H1 (cell line): Measurements from ENCODE around the gene FARS2. TPM values are rescaled to one million over a fixed set of nuclear protein-coding genes. Genes with fewer than 3 reads are reported as not detected.

Source experiments
- CTCF ChIA-PET: fragments of 300-600 bp; sonication (Branson Sonifier 250); formaldehyde crosslinking; loops from one replicate; lab custom pipeline; 2021; ENCODE audit not compliant: partially characterized antibody; lab: Charles Lee
- POLR2A ChIA-PET: fragments of 300-600 bp; sonication (Branson Sonifier 250); formaldehyde crosslinking; loops from one replicate; lab custom pipeline; 2021; ENCODE audit warnings: inconsistent platforms; ENCODE audit not compliant: partially characterized antibody; lab: Charles Lee
- DNase-seq, 2 experiments: peaks; one replicate each; pipeline versions ENCODE4 v3.0.0 to v3.0.0-alpha.2; 2010 to 2022; ENCODE audit warnings: low spot score in 2 of 2, low read depth in 1 of 2, mixed read lengths in 1 of 2
- FAIRE-seq: peaks from 2 replicates; lab custom pipeline; 2011; peaks lifted over from hg19 to GRCh38; lab: Jason Lieb, UNC
- H2AFZ ChIP-seq: 2 replicates; pipeline ENCODE4 v1.8.1; 2012; ENCODE audit warnings: low read length, inconsistent platforms
- H2AK5ac ChIP-seq: 2 replicates; pipeline ENCODE4 v1.6.1; 2013; ENCODE audit warnings: low read depth, low read length
- H2BK120ac ChIP-seq: replicated peaks from 2 replicates; pipeline ENCODE3; 2013; ENCODE audit warnings: low read depth, low read length, inconsistent platforms
- H2BK12ac ChIP-seq: 2 replicates; pipeline ENCODE4 v1.6.1; 2013; ENCODE audit warnings: low read depth, low read length
- H2BK15ac ChIP-seq: 2 replicates; pipeline ENCODE4 v1.6.1; 2013; ENCODE audit warnings: low read length
- H2BK20ac ChIP-seq: 2 replicates; pipeline ENCODE4 v1.6.1; 2013; ENCODE audit warnings: low read length
- H2BK5ac ChIP-seq: 2 replicates; pipeline ENCODE4 v1.6.1; 2013; ENCODE audit warnings: low read depth, low read length
- H3K14ac ChIP-seq: 2 replicates; pipeline ENCODE4 v1.6.1; 2013; ENCODE audit warnings: inconsistent platforms; ENCODE audit not compliant: insufficient read length
- H3K18ac ChIP-seq: 2 replicates; pipeline ENCODE4 v1.6.1; 2013; ENCODE audit warnings: low read length; ENCODE audit errors: extremely low read depth
- H3K23ac ChIP-seq: 2 replicates; pipeline ENCODE4 v1.6.1; 2013; ENCODE audit warnings: inconsistent platforms; ENCODE audit not compliant: insufficient read length
- H3K23me2 ChIP-seq: 2 replicates; pipeline ENCODE4 v1.6.1; 2013; ENCODE audit warnings: low read depth, low read length
- H3K27ac ChIP-seq: 2 replicates; pipeline ENCODE4 v1.6.1; 2011; ENCODE audit warnings: low read depth, low read length, inconsistent platforms
- H3K27me3 ChIP-seq, 4 experiments: replicated peaks in 1 of 4; 1 replicate in 1 of 4; 2 replicates in 3 of 4; pipeline versions ENCODE4 v1.6.1 to v1.8.1; 2011 to 2013; ENCODE audit warnings: low read length in 3 of 4, mild to moderate bottlenecking in 3 of 4, inconsistent platforms in 2 of 4, mixed read lengths in 2 of 4, moderate library complexity in 1 of 4; ENCODE audit not compliant: control insufficient read depth in 3 of 4, insufficient read depth in 3 of 4; ENCODE audit errors: extremely low read depth in 1 of 4
- H3K36me3 ChIP-seq, 4 experiments: 2 replicates each; pipeline versions ENCODE4 v1.6.1 to v1.8.1; 2011 to 2013; ENCODE audit warnings: mild to moderate bottlenecking in 4 of 4, low read length in 3 of 4, moderate library complexity in 2 of 4, control low read depth in 1 of 4, inconsistent platforms in 1 of 4; ENCODE audit not compliant: insufficient read depth in 4 of 4, control insufficient read depth in 2 of 4
- H3K4ac ChIP-seq: replicated peaks from 2 replicates; pipeline ENCODE3; 2013; ENCODE audit warnings: low read length, low read depth, mixed read lengths, inconsistent platforms; ENCODE audit not compliant: insufficient read length
- H3K4me1 ChIP-seq, 4 experiments: replicated peaks in 1 of 4; 1 replicate in 1 of 4; 2 replicates in 3 of 4; pipeline versions ENCODE4 v1.6.1 to v1.8.1; 2011 to 2013; ENCODE audit warnings: low read length in 3 of 4, inconsistent platforms in 2 of 4, mixed read lengths in 1 of 4; ENCODE audit not compliant: insufficient read depth in 4 of 4, control insufficient read depth in 3 of 4
- H3K4me2 ChIP-seq, 2 experiments: 2 replicates each; pipeline versions ENCODE4 v1.6.1 to v1.8.1; 2011 to 2013; ENCODE audit warnings: low read depth in 2 of 2, low read length in 2 of 2, control low read depth in 1 of 2, inconsistent platforms in 1 of 2, mild to moderate bottlenecking in 1 of 2; ENCODE audit not compliant: insufficient read depth in 1 of 2
- H3K4me3 ChIP-seq, 4 experiments: fragments of 200-600, 300-600 bp in 1 of 4; sonication (generic), shearing (Covaris generic), sonication (Bioruptor Twin) in 1 of 4; 2 replicates each; pipeline versions ENCODE4 v1.5.1 to v1.8.1; 2011 to 2016; ENCODE audit warnings: low read length in 4 of 4, low read depth in 3 of 4, control low read depth in 2 of 4, inconsistent platforms in 2 of 4, mild to moderate bottlenecking in 2 of 4, mixed read lengths in 1 of 4, moderate library complexity in 1 of 4; ENCODE audit not compliant: insufficient read depth in 2 of 4; ENCODE audit errors: extremely low read depth in 1 of 4
- H3K56ac ChIP-seq: replicated peaks from 2 replicates; pipeline ENCODE3; 2013; ENCODE audit warnings: low read depth, mild to moderate bottlenecking, mixed read lengths, low read length, inconsistent platforms; ENCODE audit not compliant: insufficient read length
- H3K79me1 ChIP-seq: 2 replicates; pipeline ENCODE4 v1.6.1; 2013; ENCODE audit warnings: low read depth, low read length, control low read depth
- H3K79me2 ChIP-seq, 2 experiments: 2 replicates each; pipeline versions ENCODE4 v1.6.1 to v1.8.1; 2012 to 2013; ENCODE audit warnings: low read length in 2 of 2, mild to moderate bottlenecking in 2 of 2, inconsistent platforms in 1 of 2; ENCODE audit not compliant: insufficient read depth in 2 of 2, control insufficient read depth in 1 of 2
- H3K9ac ChIP-seq, 4 experiments: replicated peaks in 1 of 4; 1 replicate in 1 of 4; 2 replicates in 3 of 4; pipeline versions ENCODE4 v1.6.1 to v1.8.1; 2011 to 2013; ENCODE audit warnings: low read depth in 3 of 4, low read length in 3 of 4, control low read depth in 2 of 4, mild to moderate bottlenecking in 2 of 4, moderate library complexity in 2 of 4, inconsistent platforms in 1 of 4; ENCODE audit errors: extremely low read depth in 1 of 4
- H3K9me3 ChIP-seq, 2 experiments: 2 replicates each; pipeline versions ENCODE4 v1.6.1 to v1.8.1; 2012 to 2013; ENCODE audit warnings: mild to moderate bottlenecking in 2 of 2, moderate library complexity in 2 of 2, control low read depth in 1 of 2, inconsistent platforms in 1 of 2, low read depth in 1 of 2, low read length in 1 of 2, mixed read lengths in 1 of 2; ENCODE audit not compliant: insufficient read depth in 2 of 2
- H4K20me1 ChIP-seq, 2 experiments: replicated peaks in 1 of 2; 2 replicates each; pipeline versions ENCODE3 to v1.8.1; 2011 to 2013; ENCODE audit warnings: inconsistent platforms in 2 of 2, low read length in 2 of 2, mild to moderate bottlenecking in 1 of 2; ENCODE audit not compliant: insufficient read depth in 2 of 2, control insufficient read depth in 1 of 2
- H4K5ac ChIP-seq: 2 replicates; pipeline ENCODE4 v1.6.1; 2013; ENCODE audit warnings: low read length, low read depth, mixed read lengths, inconsistent platforms; ENCODE audit not compliant: insufficient read length
- H4K8ac ChIP-seq: 2 replicates; pipeline ENCODE4 v1.8.0; 2013; ENCODE audit warnings: mild to moderate bottlenecking, moderate library complexity, low read length, inconsistent platforms; ENCODE audit not compliant: insufficient read depth; ENCODE audit errors: extremely low read depth
- H4K91ac ChIP-seq: replicated peaks from 2 replicates; pipeline ENCODE3; 2013; ENCODE audit warnings: low read length, mixed read lengths, inconsistent platforms; ENCODE audit not compliant: insufficient read length
- CREB1 ChIP-seq: IDR thresholded peaks from 2 replicates; pipeline ENCODE4 v1.6.1; 2012; ENCODE audit warnings: inconsistent platforms
- EZH2 ChIP-seq: fragments of 200-600 bp; sonication (generic); IDR thresholded peaks from 2 replicates; pipeline ENCODE4 v1.7.1; 2012; ENCODE audit warnings: low read depth, mild to moderate bottlenecking, moderate library complexity, low read length, inconsistent platforms; ENCODE audit not compliant: severe bottlenecking
- GTF2F1 ChIP-seq: IDR thresholded peaks from 2 replicates; pipeline ENCODE4 v1.6.1; 2012; ENCODE audit warnings: low read depth, low read length, improper control_type of control experiment, borderline replicate concordance
- PHF8 ChIP-seq: fragments of 200-600 bp; sonication (generic); conservative IDR thresholded peaks from 2 replicates; pipeline ENCODE4 v1.7.1; 2012; ENCODE audit warnings: low read depth, mild to moderate bottlenecking, inconsistent platforms, low read length, moderate library complexity
- POLR2A ChIP-seq, 2 experiments: IDR thresholded peaks; 1 replicate in 1 of 2; 2 replicates in 1 of 2; pipeline ENCODE4 v1.6.1; 2011; ENCODE audit warnings: low read depth in 2 of 2, low read length in 2 of 2, mild to moderate bottlenecking in 2 of 2; ENCODE audit errors: control extremely low read depth in 1 of 2
- RBBP5 ChIP-seq: IDR thresholded peaks from 2 replicates; pipeline ENCODE4 v1.7.1; 2012; ENCODE audit warnings: low read depth, mild to moderate bottlenecking, inconsistent platforms, low read length, moderate library complexity, borderline replicate concordance
- RFX5 ChIP-seq: IDR thresholded peaks from 2 replicates; pipeline ENCODE4 v1.6.1; 2011; ENCODE audit warnings: low read depth, low read length, improper control_type of control experiment, borderline replicate concordance
- RXRA ChIP-seq: IDR thresholded peaks from 2 replicates; pipeline ENCODE4 v1.6.1; 2011; ENCODE audit warnings: low read depth, mild to moderate bottlenecking, low read length, moderate library complexity; ENCODE audit not compliant: insufficient read depth
- ZNF274 ChIP-seq: IDR thresholded peaks from 2 replicates; pipeline ENCODE4 v1.7.0; 2012; ENCODE audit warnings: low read length, borderline replicate concordance; ENCODE audit errors: extremely low read depth
- WGBS, 2 experiments: shearing (Covaris generic) in 1 of 2; methylation state at CpG; one replicate each; pipeline versions ENCODE4 v1.1.6 to v1.1.7; 2013 to 2015; ENCODE audit warnings: low lambda C conversion rate in 2 of 2, mixed read lengths in 2 of 2, inconsistent platforms in 1 of 2, low coverage in 1 of 2, missing lambda C conversion rate in 1 of 2; ENCODE audit not compliant: insufficient replicate concordance in 2 of 2, insufficient coverage in 1 of 2, insufficient read length in 1 of 2; ENCODE audit errors: extremely low coverage in 1 of 2, missing lambda C conversion rate in 1 of 2; 5-methylcytosine and 5-hydroxymethylcytosine counted together
- polyA plus RNA-seq, 7 experiments: library from polyadenylated mRNA; depleted of rRNA in 3 of 7; stranded (reverse) in 5 of 7; unstranded in 2 of 7; fragments of >200 nt in 5 of 7; fragments of 200-250 nt in 2 of 7; gene quantifications; 1 replicate in 5 of 7; 2 replicates in 1 of 7; 4 replicates in 1 of 7; pipeline versions ENCODE4 v1.2.1 to v1.2.3, GENCODE V29; 2011 to 2013; ENCODE audit warnings: missing spikeins in 2 of 7, mixed read lengths in 2 of 7
- total RNA-seq: library from RNA; stranded (reverse); fragmentation: NEBNext Ultra II Directional; extraction: Animal tissue kit (Norgen Biotek cat#: 25700); gene quantifications from 2 replicates; pipeline ENCODE4 v1.2.1, GENCODE V29; 2021
- TF ChIP-seq, protein P1 (sequence below): IDR thresholded peaks from 2 replicates; pipeline ENCODE4 v1.6.1; 2012; ENCODE audit warnings: inconsistent platforms
- TF ChIP-seq, protein P2 (sequence below): IDR thresholded peaks from 2 replicates; pipeline ENCODE4 v1.6.1; 2012; ENCODE audit warnings: inconsistent platforms

Gene FARS2
- total and polyA plus RNA-seq, 2 of the 8 experiments (the other 6 are each of a cell fraction or from before 2014, with no cell fraction given): 11.7 to 14.4 TPM

DNA sequence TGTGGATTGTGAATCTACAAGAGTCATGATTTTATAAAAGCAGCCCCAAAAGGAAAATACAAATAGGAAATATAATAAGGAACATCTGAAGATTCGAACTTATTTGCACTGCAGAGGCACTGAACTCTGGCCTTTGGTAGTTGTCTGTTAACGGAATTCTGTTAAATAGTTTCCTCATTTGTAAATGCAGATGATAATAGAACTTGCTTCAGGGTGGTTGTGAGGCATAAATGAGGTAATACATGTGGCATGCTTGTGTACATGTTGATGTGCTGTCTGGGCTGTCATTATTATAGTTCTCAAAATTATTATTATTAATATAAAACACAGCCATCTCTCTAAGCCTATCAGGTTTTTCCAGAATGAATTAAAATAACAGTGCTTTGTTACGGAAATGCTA lies 443.4 kb downstream of the FARS2 start:
- TF ChIP-seq RBBP5 (no peak), CREB1 (no peak), EZH2 (no peak), ZNF274 (no peak), RFX5 (no peak), RXRA (no peak), GTF2F1 (no peak), PHF8 (no peak), POLR2A (IDR thresholded peaks at IDR 0.05; ENCODE audit: control extremely low read depth in 1 of 2, low read depth in 2 of 2, low read length in 2 of 2) (no peak)
- TF ChIP-seq, protein P1, sequence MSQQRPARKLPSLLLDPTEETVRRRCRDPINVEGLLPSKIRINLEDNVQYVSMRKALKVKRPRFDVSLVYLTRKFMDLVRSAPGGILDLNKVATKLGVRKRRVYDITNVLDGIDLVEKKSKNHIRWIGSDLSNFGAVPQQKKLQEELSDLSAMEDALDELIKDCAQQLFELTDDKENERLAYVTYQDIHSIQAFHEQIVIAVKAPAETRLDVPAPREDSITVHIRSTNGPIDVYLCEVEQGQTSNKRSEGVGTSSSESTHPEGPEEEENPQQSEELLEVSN: no peak
- TF ChIP-seq, protein P2, sequence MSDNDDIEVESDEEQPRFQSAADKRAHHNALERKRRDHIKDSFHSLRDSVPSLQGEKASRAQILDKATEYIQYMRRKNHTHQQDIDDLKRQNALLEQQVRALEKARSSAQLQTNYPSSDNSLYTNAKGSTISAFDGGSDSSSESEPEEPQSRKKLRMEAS: no peak
- H4K8ac ChIP-seq: no peak overlapping the region
- H4K5ac ChIP-seq: no peak overlapping the region
- H4K91ac ChIP-seq: no peak overlapping the region
- no peaks in the 10 kb centered on the region for H3K23me2 ChIP-seq
- no peak overlapping the region for H3K14ac ChIP-seq
- WGBS, 2 experiments: 82% methylated on average over 3 of the region's 3 CpGs; no CpG with 5 or more reads in 1 of the 2 experiments
- H4K20me1 ChIP-seq: peaks cover 0 to 1% of the 10 kb centered on the region in 2 experiments
- H3K18ac ChIP-seq: no peak overlapping the region
- H2BK20ac ChIP-seq: no peak overlapping the region
- H3K36me3 ChIP-seq: no peaks in the 10 kb centered on the region
- no peak overlapping the region for H2BK120ac ChIP-seq
- H3K79me2 ChIP-seq: no peaks in the 10 kb centered on the region
- H3K23ac ChIP-seq: no peak overlapping the region
- H2BK15ac ChIP-seq: no peak overlapping the region
- no peak overlapping the region for H2AK5ac ChIP-seq
- no peak overlapping the region for H3K9ac ChIP-seq
- H3K27me3 ChIP-seq: no peaks in the 10 kb centered on the region
- H2BK5ac ChIP-seq: no peak overlapping the region
- no peaks in the 10 kb centered on the region for H3K4me1 ChIP-seq
- no peak overlapping the region for H3K27ac ChIP-seq
- DNase-seq (no peak), FAIRE-seq (no peak)
- H3K56ac ChIP-seq: no peak overlapping the region
- ChIA-PET CTCF (no interaction called here), POLR2A (no interaction called here)
- H3K4ac ChIP-seq: no peak overlapping the region
- no peak overlapping the region for H2AFZ ChIP-seq
- H2BK12ac ChIP-seq: no peak overlapping the region
- no peak overlapping the region for H3K4me2 ChIP-seq
- no peak overlapping the region for H3K4me3 ChIP-seq
- H3K79me1 ChIP-seq: no peaks in the 10 kb centered on the region
- H3K9me3 ChIP-seq: no peaks in the 10 kb centered on the region
